Breast epithelium (tissue), 3 donors: ENCODE results near the gene RUNDC3A.

ENCODE experiments used
- CTCF ChIP-seq, 3 donors: fragments of 450-650 bp; IDR thresholded peaks; one replicate each; pipeline ENCODE4 v1.5.1; 2016 to 2017; ENCODE audit warnings: antibody characterized with exemption in 3 of 3, mild to moderate bottlenecking in 3 of 3, moderate library complexity in 3 of 3
- POLR2A ChIP-seq: fragments of 450-650 bp; IDR thresholded peaks from one replicate; pipeline ENCODE4 v1.6.1; 2016; ENCODE audit warnings: antibody characterized with exemption, mild to moderate bottlenecking, moderate library complexity
- POLR2AphosphoS5 ChIP-seq, 3 donors: sonication (generic); formaldehyde crosslinking; IDR thresholded peaks; one replicate each; pipeline ENCODE4 v1.6.1; 2017; ENCODE audit warnings: antibody characterized with exemption in 3 of 3

- TF ChIP-seq CTCF (IDR thresholded peaks at IDR 0.05), result no peak
- TF ChIP-seq POLR2A, result no peak
- no peak for TF ChIP-seq POLR2AphosphoS5 (IDR thresholded peaks at IDR 0.05)
Observed at GRCh38 chr17:44314869-44315661, 6.7 kb downstream of the RUNDC3A start.
